Neural crest cell (in vitro differentiated cells): ENCODE data around the gene AMY2B. TPM values are rescaled to one million over a fixed set of nuclear protein-coding genes. Genes with fewer than 3 reads are reported as not detected.
"Not testable (repeated sequence)": the region's sequence is repeated elsewhere in the genome, so short reads cannot be mapped to it uniquely, and the experiment has no call there.

Experiments
- DNase-seq: peaks from one replicate; pipeline ENCODE4 v3.0.0; 2021; ENCODE audit warnings: low read depth, mixed read lengths, low spot score
- H3K27ac Mint-ChIP-seq: one replicate; pipeline ENCODE4 v1.8.0; 2021; ENCODE audit warnings: mild to moderate bottlenecking, mixed read lengths; ENCODE audit not compliant: unreplicated experiment
- H3K27me3 Mint-ChIP-seq: 2 replicates; pipeline ENCODE4 v1.8.0; 2021; ENCODE audit warnings: low read depth, mild to moderate bottlenecking, mixed read lengths
- H3K36me3 Mint-ChIP-seq: 2 replicates; pipeline ENCODE4 v1.8.0; 2021; ENCODE audit warnings: low read depth, mild to moderate bottlenecking, mixed read lengths
- H3K4me1 Mint-ChIP-seq: 2 replicates; pipeline ENCODE4 v1.8.0; 2021; ENCODE audit warnings: mixed read lengths
- H3K4me3 Mint-ChIP-seq: one replicate; pipeline ENCODE4 v1.8.0; 2021; ENCODE audit warnings: mild to moderate bottlenecking, mixed read lengths
- H3K9me3 Mint-ChIP-seq: 2 replicates; pipeline ENCODE4 v1.8.0; 2021; ENCODE audit warnings: mixed read lengths
- total RNA-seq: library from RNA; stranded (reverse); gene quantifications from 2 replicates; pipeline ENCODE4 v1.2.1, GENCODE V29; 2021
- TF ChIP-seq, protein P1 (sequence below): fragments of 200-600 bp; sonication (generic); conservative IDR thresholded peaks from 2 replicates; pipeline ENCODE4 v1.5.0; 2021; ENCODE audit warnings: antibody characterized with exemption, mild to moderate bottlenecking

The AMY2B gene
- total RNA-seq, 1 donor from 2014 or later, result 2.7 TPM

GRCh38 chr1:103538226-103538625, 33.2 kb upstream of the AMY2B start:
- Mint-ChIP-seq H3K36me3 (peaks cover 11% of the 10 kb centered on the region), H3K4me3 (no peak overlapping the region), H3K9me3 (no peaks in the 10 kb centered on the region), H3K27me3 (no peaks in the 10 kb centered on the region), H3K4me1 (no peaks in the 10 kb centered on the region), H3K27ac (no peak overlapping the region)
- DNase-seq, result no peak
- TF ChIP-seq, protein P1, sequence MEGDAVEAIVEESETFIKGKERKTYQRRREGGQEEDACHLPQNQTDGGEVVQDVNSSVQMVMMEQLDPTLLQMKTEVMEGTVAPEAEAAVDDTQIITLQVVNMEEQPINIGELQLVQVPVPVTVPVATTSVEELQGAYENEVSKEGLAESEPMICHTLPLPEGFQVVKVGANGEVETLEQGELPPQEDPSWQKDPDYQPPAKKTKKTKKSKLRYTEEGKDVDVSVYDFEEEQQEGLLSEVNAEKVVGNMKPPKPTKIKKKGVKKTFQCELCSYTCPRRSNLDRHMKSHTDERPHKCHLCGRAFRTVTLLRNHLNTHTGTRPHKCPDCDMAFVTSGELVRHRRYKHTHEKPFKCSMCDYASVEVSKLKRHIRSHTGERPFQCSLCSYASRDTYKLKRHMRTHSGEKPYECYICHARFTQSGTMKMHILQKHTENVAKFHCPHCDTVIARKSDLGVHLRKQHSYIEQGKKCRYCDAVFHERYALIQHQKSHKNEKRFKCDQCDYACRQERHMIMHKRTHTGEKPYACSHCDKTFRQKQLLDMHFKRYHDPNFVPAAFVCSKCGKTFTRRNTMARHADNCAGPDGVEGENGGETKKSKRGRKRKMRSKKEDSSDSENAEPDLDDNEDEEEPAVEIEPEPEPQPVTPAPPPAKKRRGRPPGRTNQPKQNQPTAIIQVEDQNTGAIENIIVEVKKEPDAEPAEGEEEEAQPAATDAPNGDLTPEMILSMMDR, result no peak

- TF ChIP-seq, protein P1, result no peak
- H3K36me3 Mint-ChIP-seq, result peaks cover 11% of the 10 kb centered on the region
These were observed 30.0 kb upstream of the AMY2B start for GRCh38 chr1:103541431-103541830.

GRCh38 chr1:103546496-103546895, 24.9 kb upstream of the AMY2B start:
- Mint-ChIP-seq H3K9me3 (no peaks in the 10 kb centered on the region), H3K27ac (no peak overlapping the region), H3K36me3 (peaks cover 23% of the 10 kb centered on the region), H3K4me1 (peaks cover 5% of the 10 kb centered on the region), H3K4me3 (no peak overlapping the region), H3K27me3 (no peaks in the 10 kb centered on the region)
- DNase-seq, result no peak
- TF ChIP-seq, protein P1, result no peak

More at GRCh38 chr1:103541431-103541830, 30.0 kb upstream of the AMY2B start:
- DNase-seq, result no peak
- H3K9me3 Mint-ChIP-seq, result no peaks in the 10 kb centered on the region
- no peak overlapping the region for H3K27ac Mint-ChIP-seq
- no peaks in the 10 kb centered on the region for H3K27me3 Mint-ChIP-seq
- H3K4me3 Mint-ChIP-seq, result no peak overlapping the region
- peaks cover 1% of the 10 kb centered on the region for H3K4me1 Mint-ChIP-seq

DNA sequence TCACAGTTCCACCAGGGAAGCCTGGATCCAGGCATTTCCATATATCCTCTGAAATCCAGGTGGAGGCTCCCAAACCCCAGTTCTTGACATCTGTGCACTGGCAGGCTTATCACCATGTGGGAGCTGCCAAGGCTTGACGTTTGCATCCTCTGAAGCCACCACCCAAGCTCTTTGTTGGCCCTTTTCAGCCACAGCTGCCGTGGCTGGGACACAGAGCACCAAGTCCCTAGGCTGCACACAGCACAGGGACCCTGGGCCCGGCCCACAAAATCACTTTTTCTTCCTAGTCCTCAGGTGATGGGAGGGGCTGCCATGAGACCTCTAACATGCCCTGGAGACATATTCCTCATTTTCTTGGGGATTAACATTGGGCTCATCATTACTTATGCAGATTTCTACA, 23.5 kb upstream of the AMY2B start:
- H3K36me3 Mint-ChIP-seq, result peaks cover 23% of the 10 kb centered on the region
- peaks cover 5% of the 10 kb centered on the region for H3K4me1 Mint-ChIP-seq
- DNase-seq, result no peak
- no peak overlapping the region for H3K27ac Mint-ChIP-seq
- no peak overlapping the region for H3K4me3 Mint-ChIP-seq
- TF ChIP-seq, protein P1, result no peak
- no peaks in the 10 kb centered on the region for H3K9me3 Mint-ChIP-seq
- no peaks in the 10 kb centered on the region for H3K27me3 Mint-ChIP-seq

DNA sequence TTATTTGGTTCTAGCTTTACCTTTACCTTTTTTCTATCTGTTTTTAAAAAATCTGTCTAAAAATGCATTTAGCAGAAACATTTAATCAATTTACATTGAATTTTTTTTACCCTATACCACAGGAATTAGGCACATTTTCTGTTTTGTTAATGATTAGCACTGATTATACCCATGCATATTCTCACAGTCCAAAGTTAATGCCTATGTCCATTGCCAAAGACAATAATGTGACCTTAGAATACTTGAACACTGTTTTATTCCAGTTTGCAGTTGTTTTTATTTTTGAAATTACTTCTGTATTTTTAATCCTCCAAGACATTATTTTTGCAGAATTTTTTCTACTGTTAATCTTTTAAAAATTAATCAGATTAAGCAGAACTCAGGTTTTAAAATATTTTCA, 11.0 kb upstream of the AMY2B start:
- Mint-ChIP-seq H3K36me3 (peaks cover 7% of the 10 kb centered on the region), H3K27ac (no peak overlapping the region), H3K4me1 (no peaks in the 10 kb centered on the region), H3K4me3 (no peak overlapping the region), H3K9me3 (no peaks in the 10 kb centered on the region), H3K27me3 (no peaks in the 10 kb centered on the region)
- DNase-seq, result no peak
- TF ChIP-seq, protein P1, result no peak

DNA sequence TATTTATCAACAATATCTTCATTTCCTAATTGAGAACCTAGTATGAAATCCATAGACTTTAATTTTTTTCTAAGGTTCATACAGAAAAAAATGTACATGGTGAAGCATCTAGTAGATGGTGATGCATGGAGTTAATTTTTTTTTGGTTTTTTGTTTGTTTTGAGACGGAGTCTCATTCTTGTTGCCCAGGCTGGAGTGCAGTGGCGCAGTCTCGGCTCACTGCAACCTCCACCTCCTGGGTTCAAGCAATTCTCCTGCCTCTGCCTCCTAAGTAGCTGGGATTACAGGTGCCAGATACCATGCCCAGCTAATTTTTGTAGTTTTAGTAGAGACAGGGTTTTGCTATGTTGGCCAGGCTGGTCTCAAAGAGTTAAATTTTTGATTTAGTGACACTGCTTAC, 10.3 kb upstream of the AMY2B start:
- H3K4me3 Mint-ChIP-seq, H3K4me1 Mint-ChIP-seq, H3K9me3 Mint-ChIP-seq, H3K27me3 Mint-ChIP-seq, H3K27ac Mint-ChIP-seq, DNase-seq, H3K36me3 Mint-ChIP-seq: not testable (repeated sequence)
